ENCODE results near the gene NR4A1.

- TF ChIP-seq, protein P1, sequence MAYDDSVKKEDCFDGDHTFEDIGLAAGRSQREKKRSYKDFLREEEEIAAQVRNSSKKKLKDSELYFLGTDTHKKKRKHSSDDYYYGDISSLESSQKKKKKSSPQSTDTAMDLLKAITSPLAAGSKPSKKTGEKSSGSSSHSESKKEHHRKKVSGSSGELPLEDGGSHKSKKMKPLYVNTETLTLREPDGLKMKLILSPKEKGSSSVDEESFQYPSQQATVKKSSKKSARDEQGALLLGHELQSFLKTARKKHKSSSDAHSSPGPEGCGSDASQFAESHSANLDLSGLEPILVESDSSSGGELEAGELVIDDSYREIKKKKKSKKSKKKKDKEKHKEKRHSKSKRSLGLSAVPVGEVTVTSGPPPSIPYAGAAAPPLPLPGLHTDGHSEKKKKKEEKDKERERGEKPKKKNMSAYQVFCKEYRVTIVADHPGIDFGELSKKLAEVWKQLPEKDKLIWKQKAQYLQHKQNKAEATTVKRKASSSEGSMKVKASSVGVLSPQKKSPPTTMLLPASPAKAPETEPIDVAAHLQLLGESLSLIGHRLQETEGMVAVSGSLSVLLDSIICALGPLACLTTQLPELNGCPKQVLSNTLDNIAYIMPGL (CRISPR knock-in tag; IDR thresholded peaks at IDR 0.05), result no peak
- TF ChIP-seq CTCF (IDR thresholded peaks at IDR 0.05), result no peak
- no peak for TF ChIP-seq ZNF423 (CRISPR knock-in tag; IDR thresholded peaks at IDR 0.05)
- TF ChIP-seq CBFB (CRISPR knock-in tag; IDR thresholded peaks at IDR 0.05; ENCODE audit: low read depth), result no peak
- no peak for TF ChIP-seq USF2 (CRISPR knock-in tag; IDR thresholded peaks at IDR 0.05)
- TF ChIP-seq ELF4 (CRISPR knock-in tag; IDR thresholded peaks at IDR 0.05; ENCODE audit: low read depth), result no peak
- TF ChIP-seq, protein P2, sequence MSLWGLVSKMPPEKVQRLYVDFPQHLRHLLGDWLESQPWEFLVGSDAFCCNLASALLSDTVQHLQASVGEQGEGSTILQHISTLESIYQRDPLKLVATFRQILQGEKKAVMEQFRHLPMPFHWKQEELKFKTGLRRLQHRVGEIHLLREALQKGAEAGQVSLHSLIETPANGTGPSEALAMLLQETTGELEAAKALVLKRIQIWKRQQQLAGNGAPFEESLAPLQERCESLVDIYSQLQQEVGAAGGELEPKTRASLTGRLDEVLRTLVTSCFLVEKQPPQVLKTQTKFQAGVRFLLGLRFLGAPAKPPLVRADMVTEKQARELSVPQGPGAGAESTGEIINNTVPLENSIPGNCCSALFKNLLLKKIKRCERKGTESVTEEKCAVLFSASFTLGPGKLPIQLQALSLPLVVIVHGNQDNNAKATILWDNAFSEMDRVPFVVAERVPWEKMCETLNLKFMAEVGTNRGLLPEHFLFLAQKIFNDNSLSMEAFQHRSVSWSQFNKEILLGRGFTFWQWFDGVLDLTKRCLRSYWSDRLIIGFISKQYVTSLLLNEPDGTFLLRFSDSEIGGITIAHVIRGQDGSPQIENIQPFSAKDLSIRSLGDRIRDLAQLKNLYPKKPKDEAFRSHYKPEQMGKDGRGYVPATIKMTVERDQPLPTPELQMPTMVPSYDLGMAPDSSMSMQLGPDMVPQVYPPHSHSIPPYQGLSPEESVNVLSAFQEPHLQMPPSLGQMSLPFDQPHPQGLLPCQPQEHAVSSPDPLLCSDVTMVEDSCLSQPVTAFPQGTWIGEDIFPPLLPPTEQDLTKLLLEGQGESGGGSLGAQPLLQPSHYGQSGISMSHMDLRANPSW (CRISPR knock-in tag; conservative IDR thresholded peaks at IDR 0.05; ENCODE audit: low read depth), result no peak
- no peak for TF ChIP-seq ATF2 (CRISPR knock-in tag; IDR thresholded peaks at IDR 0.05; ENCODE audit: borderline replicate concordance, low read depth)
- no peak for TF ChIP-seq TEAD4 (CRISPR knock-in tag; IDR thresholded peaks at IDR 0.05)
- TF ChIP-seq TP53 (CRISPR knock-in tag; IDR thresholded peaks at IDR 0.05), result no peak
- TF ChIP-seq, protein P3, sequence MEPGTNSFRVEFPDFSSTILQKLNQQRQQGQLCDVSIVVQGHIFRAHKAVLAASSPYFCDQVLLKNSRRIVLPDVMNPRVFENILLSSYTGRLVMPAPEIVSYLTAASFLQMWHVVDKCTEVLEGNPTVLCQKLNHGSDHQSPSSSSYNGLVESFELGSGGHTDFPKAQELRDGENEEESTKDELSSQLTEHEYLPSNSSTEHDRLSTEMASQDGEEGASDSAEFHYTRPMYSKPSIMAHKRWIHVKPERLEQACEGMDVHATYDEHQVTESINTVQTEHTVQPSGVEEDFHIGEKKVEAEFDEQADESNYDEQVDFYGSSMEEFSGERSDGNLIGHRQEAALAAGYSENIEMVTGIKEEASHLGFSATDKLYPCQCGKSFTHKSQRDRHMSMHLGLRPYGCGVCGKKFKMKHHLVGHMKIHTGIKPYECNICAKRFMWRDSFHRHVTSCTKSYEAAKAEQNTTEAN (CRISPR knock-in tag; IDR thresholded peaks at IDR 0.05), result no peak
- TF ChIP-seq HMGA2 (CRISPR knock-in tag; IDR thresholded peaks at IDR 0.05), result no peak
- TF ChIP-seq NFE2L1 (CRISPR knock-in tag; IDR thresholded peaks at IDR 0.05), result no peak
- TF ChIP-seq TEAD1 (CRISPR knock-in tag; IDR thresholded peaks at IDR 0.05), result no peak
These were observed 1.6 kb upstream of the NR4A1 start for GRCh38 chr12:52049688-52050087.
